HG03439 (cell line): ENCODE results near the gene TIMM8A.

Source experiments
- ATAC-seq: cut with Tn5 transposase; IDR thresholded peaks from one replicate; pipeline ENCODE4 v1.9.1; 2021; ENCODE audit warnings: mild to moderate bottlenecking, moderate library complexity; ENCODE audit not compliant: unreplicated experiment

Gene TIMM8A

GRCh38 chrX:101348452-101349192, at the start of gene TIMM8A:
Gene TIMM8A (minus strand): TSS chrX:101348742. CDS start chrX:101348664, 78 bp downstream.
- ATAC-seq: peak; percentile 98

GRCh38 chrX:101397779-101398178, 49.2 kb upstream of the TIMM8A start:
- no peak for ATAC-seq

- ATAC-seq: no peak
These were observed 47.2 kb upstream of the TIMM8A start for GRCh38 chrX:101395789-101396188.

- no peak for ATAC-seq
These were observed 45.8 kb upstream of the TIMM8A start for GRCh38 chrX:101394372-101394771.

GRCh38 chrX:101393530-101394305, 45.2 kb upstream of the TIMM8A start:
- no peak for ATAC-seq

- ATAC-seq: no peak
These were observed 43.3 kb upstream of the TIMM8A start for GRCh38 chrX:101391831-101392230.

- ATAC-seq: peak; percentile 73
These were observed 42.4 kb upstream of the TIMM8A start, which contains the start of gene RPL36A for GRCh38 chrX:101390664-101391525. Gene RPL36A (plus strand): TSS chrX:101391011. CDS start chrX:101391044, 33 bp downstream.

GRCh38 chrX:101388604-101389003, 40.1 kb upstream of the TIMM8A start:
- no peak for ATAC-seq

GRCh38 chrX:101386542-101386885, 38.0 kb upstream of the TIMM8A start:
- no peak for ATAC-seq

GRCh38 chrX:101385795-101386541, 37.4 kb upstream of the TIMM8A start, which contains the start of gene BTK:
Gene BTK (minus strand): TSS chrX:101386191. CDS start chrX:101375284, 10,907 bp downstream.
- ATAC-seq: peak; percentile 60

GRCh38 chrX:101385026-101385684, 36.6 kb upstream of the TIMM8A start:
- ATAC-seq: no peak

GRCh38 chrX:101383679-101384205, 35.2 kb upstream of the TIMM8A start:
- peak; percentile 70 for ATAC-seq

- ATAC-seq: no peak
These were observed 29.0 kb upstream of the TIMM8A start for GRCh38 chrX:101377547-101377946.

- no peak for ATAC-seq
These were observed 22.5 kb upstream of the TIMM8A start for GRCh38 chrX:101370888-101371504.

- no peak for ATAC-seq
These were observed 21.1 kb upstream of the TIMM8A start for GRCh38 chrX:101369687-101370086.

- no peak for ATAC-seq
These were observed 20.3 kb upstream of the TIMM8A start for GRCh38 chrX:101368800-101369199.

- ATAC-seq: no peak
These were observed 16.8 kb upstream of the TIMM8A start for GRCh38 chrX:101365301-101365795.

GRCh38 chrX:101362757-101363156, 14.2 kb upstream of the TIMM8A start:
- ATAC-seq: no peak

- ATAC-seq: no peak
These were observed 13.6 kb upstream of the TIMM8A start for GRCh38 chrX:101362116-101362515.
